GM06990 (cell line): ENCODE data around the gene RBM20.

Source experiments
- DNase-seq: peaks from one replicate; pipeline ENCODE4 v3.0.0-alpha.2; 2011; ENCODE audit not compliant: insufficient read length; ENCODE audit errors: extremely low read depth
- H3K27me3 ChIP-seq: replicated peaks from 2 replicates; pipeline ENCODE4 v1.6.0; 2011; ENCODE audit warnings: low read length; ENCODE audit not compliant: control insufficient read depth, insufficient read depth
- H3K36me3 ChIP-seq: 2 replicates; pipeline ENCODE4 v1.5.1; 2011; ENCODE audit warnings: low read length; ENCODE audit not compliant: control insufficient read depth, insufficient read depth
- H3K4me3 ChIP-seq: replicated peaks from 2 replicates; pipeline ENCODE4 v1.5.1; 2011; ENCODE audit warnings: low read depth, mild to moderate bottlenecking, control low read depth, low read length
- CTCF ChIP-seq: IDR thresholded peaks from 2 replicates; pipeline ENCODE4 v1.5.1; 2011; ENCODE audit warnings: low read length, control low read depth, mild to moderate bottlenecking, inconsistent platforms; ENCODE audit not compliant: insufficient read depth, poor library complexity, severe bottlenecking

RBM20 gene

GRCh38 chr10:110828525-110828924, 184.4 kb downstream of the RBM20 start:
- Histone ChIP-seq H3K4me3 (no peak overlapping the region), H3K27me3 (no peaks in the 10 kb centered on the region), H3K36me3 (no peaks in the 10 kb centered on the region)
- TF ChIP-seq CTCF = no peak
- DNase-seq = no peak

DNA sequence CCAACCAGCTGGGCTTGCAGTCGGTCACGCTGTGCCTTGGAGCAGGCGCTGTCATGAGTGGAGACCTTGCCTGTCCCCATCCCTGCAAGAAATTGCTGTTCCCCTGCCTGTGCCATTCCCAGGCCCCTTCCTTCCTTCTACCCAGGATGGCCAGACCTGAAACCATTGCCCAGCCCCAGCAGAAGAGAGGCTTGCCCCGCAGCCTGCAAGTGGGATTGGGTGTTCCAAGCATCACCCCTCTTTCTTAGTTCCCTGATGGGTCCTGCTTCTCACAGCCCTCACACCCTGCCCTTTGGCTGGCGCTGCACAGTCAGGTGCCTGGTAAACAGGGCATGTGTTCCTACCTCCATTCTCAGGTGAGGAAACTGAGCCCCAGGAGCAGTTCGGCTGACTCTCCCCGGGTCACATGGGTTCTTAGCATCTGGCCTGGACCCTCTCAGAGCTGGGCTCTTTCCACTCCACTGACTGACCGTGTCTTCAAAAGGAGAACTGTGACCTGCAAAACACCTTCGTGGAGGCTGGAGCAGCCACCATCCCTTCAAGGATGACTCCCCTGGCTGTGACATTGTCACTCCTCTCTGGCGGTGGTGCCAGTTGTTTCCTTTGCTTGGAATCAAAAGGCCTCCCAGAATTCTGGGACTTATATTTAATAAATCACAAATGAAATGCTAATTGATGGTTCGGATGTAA, 185.7 kb downstream of the RBM20 start:
- Histone ChIP-seq H3K36me3 (no peaks in the 10 kb centered on the region), H3K4me3 (no peak overlapping the region), H3K27me3 (no peaks in the 10 kb centered on the region)
- no peak for TF ChIP-seq CTCF
- no peak for DNase-seq

DNA sequence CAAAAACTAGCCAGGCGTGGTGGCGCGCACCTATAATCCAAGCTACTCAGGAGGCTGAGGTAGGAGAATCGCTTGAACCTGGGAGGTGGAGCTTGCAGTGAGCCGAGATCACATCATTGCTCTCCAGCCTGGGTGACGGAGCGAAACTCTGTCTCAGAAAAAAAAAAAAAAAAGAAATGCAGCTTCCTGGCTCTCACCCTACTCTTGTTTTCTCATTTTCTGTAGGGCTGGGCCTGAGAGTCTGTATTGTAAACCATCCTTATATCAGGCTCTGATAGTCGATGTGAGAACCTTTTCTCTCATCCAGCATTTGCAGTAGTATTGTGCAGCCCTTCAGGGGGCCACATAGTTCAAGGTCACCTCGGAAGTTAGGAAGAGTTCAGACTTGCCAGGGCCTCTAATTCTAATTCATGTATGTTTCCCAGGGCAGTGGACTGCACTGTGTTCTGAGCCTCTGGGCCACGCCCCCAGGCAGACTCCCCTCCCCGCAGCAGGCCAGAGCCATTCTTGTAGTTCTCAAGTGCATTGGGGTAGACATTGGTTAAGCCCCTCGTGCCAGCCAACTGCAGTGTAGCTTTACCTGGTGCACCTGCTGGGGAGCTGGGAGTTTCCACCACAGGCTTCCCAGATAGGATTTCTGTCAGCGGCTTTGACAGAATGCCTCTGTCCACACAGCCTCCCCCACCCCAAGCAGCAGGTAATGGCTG, 189.3 kb downstream of the RBM20 start:
- no peak overlapping the region for H3K4me3 ChIP-seq
- no peaks in the 10 kb centered on the region for H3K36me3 ChIP-seq
- TF ChIP-seq CTCF = no peak
- DNase-seq = no peak
- no peaks in the 10 kb centered on the region for H3K27me3 ChIP-seq

- Histone ChIP-seq H3K27me3 (no peaks in the 10 kb centered on the region), H3K36me3 (no peaks in the 10 kb centered on the region), H3K4me3 (no peak overlapping the region)
- DNase-seq = no peak
- TF ChIP-seq CTCF = no peak
Observed at GRCh38 chr10:110833941-110834628, 189.9 kb downstream of the RBM20 start.

GRCh38 chr10:110834629-110835301, 190.6 kb downstream of the RBM20 start:
- Histone ChIP-seq H3K4me3 (no peak overlapping the region), H3K36me3 (no peaks in the 10 kb centered on the region), H3K27me3 (no peaks in the 10 kb centered on the region)
- no peak for TF ChIP-seq CTCF
- DNase-seq = no peak
